ENCODE results near the gene IP6K3.

IP6K3 gene

GRCh38 chr6:33732385-33732784 is 14.3 kb downstream of the IP6K3 start:
- no peak for DNase-seq (ENCODE audit: low read depth in 1 of 2, low spot score in 1 of 2)
- Histone ChIP-seq H3K27ac (replicated peaks) (no peak overlapping the region), H3K27me3 (ENCODE audit: insufficient read depth, poor library complexity, severe bottlenecking) (no peaks in the 10 kb centered on the region), H3K4me3 (replicated peaks; ENCODE audit: insufficient read depth, low read length) (no peak overlapping the region)
- no peak for TF ChIP-seq SPI1 (IDR thresholded peaks at IDR 0.05; ENCODE audit: borderline replicate concordance, low read depth)
- TF ChIP-seq CTCF (IDR thresholded peaks at IDR 0.05; ENCODE audit: insufficient read depth, low read length), result no peak
- TF ChIP-seq POLR2AphosphoS5 (IDR thresholded peaks at IDR 0.05; ENCODE audit: low read depth), result no peak
- TF ChIP-seq REST (IDR thresholded peaks at IDR 0.05; ENCODE audit: insufficient replicate concordance, low read depth), result no peak
- no peak for TF ChIP-seq GABPA (IDR thresholded peaks at IDR 0.05; ENCODE audit: low read depth)

- DNase-seq (ENCODE audit: low read depth in 1 of 2, low spot score in 1 of 2), result no peak
- TF ChIP-seq SPI1 (IDR thresholded peaks at IDR 0.05; ENCODE audit: borderline replicate concordance, low read depth), result no peak
- TF ChIP-seq POLR2AphosphoS5 (IDR thresholded peaks at IDR 0.05; ENCODE audit: low read depth), result no peak
- no peak for TF ChIP-seq CTCF (IDR thresholded peaks at IDR 0.05; ENCODE audit: insufficient read depth, low read length)
- TF ChIP-seq REST (IDR thresholded peaks at IDR 0.05; ENCODE audit: insufficient replicate concordance, low read depth), result no peak
- no peak for TF ChIP-seq GABPA (IDR thresholded peaks at IDR 0.05; ENCODE audit: low read depth)
- Histone ChIP-seq H3K27me3 (ENCODE audit: insufficient read depth, poor library complexity, severe bottlenecking) (no peaks in the 10 kb centered on the region), H3K4me3 (replicated peaks; ENCODE audit: insufficient read depth, low read length) (no peak overlapping the region), H3K27ac (replicated peaks) (no peak overlapping the region)
These were observed 14.9 kb downstream of the IP6K3 start for GRCh38 chr6:33731751-33732282.

DNA sequence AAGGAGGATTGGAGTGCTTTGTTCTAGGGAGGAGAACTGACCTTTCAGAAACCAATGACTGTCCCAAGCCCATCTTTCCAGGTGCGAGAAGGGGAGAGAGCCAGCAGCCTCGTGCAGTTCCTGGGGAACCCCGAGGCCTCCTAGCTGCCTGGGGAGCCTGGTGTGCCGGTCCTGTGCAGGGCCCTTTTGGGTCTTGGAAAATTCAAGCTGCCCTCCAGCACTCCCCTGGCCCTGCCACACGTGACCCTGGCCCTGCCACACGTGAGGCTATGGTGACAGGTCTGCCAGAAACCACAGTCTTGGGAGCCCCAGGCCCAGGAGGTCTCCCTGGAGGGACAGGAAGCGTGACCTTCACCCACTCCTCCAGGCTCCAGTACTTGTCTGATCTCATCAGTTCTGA is 15.7 kb downstream of the IP6K3 start:
- TF ChIP-seq CTCF (IDR thresholded peaks at IDR 0.05; ENCODE audit: insufficient read depth, low read length), result no peak
- no peak for TF ChIP-seq REST (IDR thresholded peaks at IDR 0.05; ENCODE audit: insufficient replicate concordance, low read depth)
- no peak for TF ChIP-seq SPI1 (IDR thresholded peaks at IDR 0.05; ENCODE audit: borderline replicate concordance, low read depth)
- no peak for TF ChIP-seq GABPA (IDR thresholded peaks at IDR 0.05; ENCODE audit: low read depth)
- TF ChIP-seq POLR2AphosphoS5 (IDR thresholded peaks at IDR 0.05; ENCODE audit: low read depth), result no peak
- H3K4me3 ChIP-seq (replicated peaks; ENCODE audit: insufficient read depth, low read length), result no peak overlapping the region
- DNase-seq (ENCODE audit: low read depth in 1 of 2, low spot score in 1 of 2), result no peak
- no peak overlapping the region for H3K27ac ChIP-seq (replicated peaks)
- no peaks in the 10 kb centered on the region for H3K27me3 ChIP-seq (ENCODE audit: insufficient read depth, poor library complexity, severe bottlenecking)

All from HL-60 (cell line).